ENCODE data around the gene HOXB8.

GRCh38 chr17:48597778-48598631 is 17.1 kb downstream of the HOXB8 start:
- 0 out of 2 replicates have a peak, but pooled peaks have one; percentile 47 for TF ChIP-seq EZH2phosphoT487 (IDR thresholded peaks at IDR 0.05; ENCODE audit: low read length)
- TF ChIP-seq CTCF (IDR thresholded peaks at IDR 0.05; ENCODE audit: low read length): no peak
- peak; percentile 76 for TF ChIP-seq EZH2 (optimal IDR thresholded peaks at IDR 0.05; ENCODE audit: low read depth, low read length)
